B cell (primary cell): ENCODE results near the gene SLC6A16. TPM values are rescaled to one million over a fixed set of nuclear protein-coding genes. Genes with fewer than 3 reads are reported as not detected.

Experiments used
- ATAC-seq: fragments of 200-7000 bp; cut with Tn5 transposase; one replicate; pipeline ENCODE4 v1.10.0; 2021; ENCODE audit warnings: low read depth, mild to moderate bottlenecking, moderate number of reproducible peaks, moderate library complexity
- CTCF ChIA-PET: fragments of 350-600 bp; sonication (Branson Sonifier 250); formaldehyde crosslinking; loops from one replicate; lab custom pipeline; 2021; ENCODE audit warnings: antibody characterized with exemption, inconsistent platforms; lab: Charles Lee
- POLR2A ChIA-PET: fragments of 350-600 bp; sonication (Branson Sonifier 250); formaldehyde crosslinking; loops from one replicate; lab custom pipeline; 2021; ENCODE audit warnings: antibody characterized with exemption; lab: Charles Lee
- DNase-seq: peaks from one replicate; pipeline ENCODE4 v3.0.0; 2013
- H2AFZ ChIP-seq: 2 replicates; pipeline ENCODE4 v1.6.1; 2012; ENCODE audit warnings: mild to moderate bottlenecking, low read depth, low read length; ENCODE audit not compliant: insufficient read depth, poor library complexity, severe bottlenecking
- H3K27ac ChIP-seq, 2 donors: 1 replicate in 1 of 2; 2 replicates in 1 of 2; pipeline ENCODE4 v1.5.1; 2012 to 2013; ENCODE audit warnings: low read length in 2 of 2, mild to moderate bottlenecking in 2 of 2, moderate library complexity in 1 of 2
- H3K27me3 ChIP-seq, 4 experiments: fragments of 200-600 bp in 1 of 4; sonication (generic) in 1 of 4; replicated peaks in 1 of 4; 1 replicate in 2 of 4; 2 replicates in 2 of 4; pipeline versions ENCODE4 v1.6.1 to v1.7.0; 2013 to 2016; ENCODE audit warnings: low read length in 3 of 4, mild to moderate bottlenecking in 2 of 4, mixed read lengths in 1 of 4, moderate library complexity in 1 of 4; ENCODE audit not compliant: insufficient read depth in 4 of 4, control insufficient read depth in 3 of 4; ENCODE audit errors: control extremely low read depth in 1 of 4
- H3K36me3 ChIP-seq, 2 experiments: replicated peaks in 1 of 2; 1 replicate in 1 of 2; 2 replicates in 1 of 2; pipeline versions ENCODE4 v1.6.1 to v1.7.1; 2013; ENCODE audit warnings: low read length in 1 of 2; ENCODE audit not compliant: insufficient read depth in 2 of 2, control insufficient read depth in 1 of 2; ENCODE audit errors: control extremely low read depth in 1 of 2, extremely low read depth in 1 of 2
- H3K4me1 ChIP-seq, 2 donors: fragments of 200-600 bp in 1 of 2; sonication (generic) in 1 of 2; 1 replicate in 1 of 2; 2 replicates in 1 of 2; pipeline versions ENCODE4 v1.5.1 to v1.6.1; 2013 to 2017; ENCODE audit warnings: low read length in 2 of 2; ENCODE audit not compliant: control insufficient read depth in 2 of 2, insufficient read depth in 2 of 2
- H3K4me2 ChIP-seq: replicated peaks from 2 replicates; pipeline ENCODE3; 2012; ENCODE audit warnings: mild to moderate bottlenecking, low read depth, low read length; ENCODE audit not compliant: poor library complexity, severe bottlenecking
- H3K4me3 ChIP-seq, 5 experiments: fragments of 200-600 bp in 1 of 5; sonication (generic) in 1 of 5; 1 replicate in 3 of 5; 2 replicates in 2 of 5; pipeline versions ENCODE4 v1.5.1 to v1.7.0; 2011 to 2016; ENCODE audit warnings: low read length in 4 of 5, mild to moderate bottlenecking in 4 of 5, low read depth in 2 of 5, control low read depth in 1 of 5, moderate library complexity in 1 of 5; ENCODE audit not compliant: insufficient read depth in 1 of 5; ENCODE audit errors: control extremely low read depth in 1 of 5, extremely low read depth in 1 of 5
- H3K79me2 ChIP-seq: fragments of 200-600 bp; sonication (generic); one replicate; pipeline ENCODE4 v1.6.0; 2016; ENCODE audit warnings: low read length; ENCODE audit not compliant: control insufficient read depth, insufficient read depth
- H3K9ac ChIP-seq: fragments of 200-600 bp; sonication (generic); 2 replicates; pipeline ENCODE4 v1.6.1; 2017; ENCODE audit warnings: mild to moderate bottlenecking, low read length, moderate library complexity
- H3K9me3 ChIP-seq, 3 donors: one replicate each; pipeline versions ENCODE4 v1.6.1 to v1.7.1; 2013; ENCODE audit warnings: low read length in 2 of 3; ENCODE audit not compliant: control insufficient read depth in 2 of 3, insufficient read depth in 1 of 3; ENCODE audit errors: control extremely low read depth in 1 of 3
- H4K20me1 ChIP-seq: 2 replicates; pipeline ENCODE4 v1.6.0; 2012; ENCODE audit warnings: mild to moderate bottlenecking, low read length; ENCODE audit not compliant: insufficient read depth, control insufficient read depth, poor library complexity, severe bottlenecking
- H3K27ac Mint-ChIP-seq: one replicate; pipeline ENCODE4 v1.8.0; 2021; ENCODE audit warnings: mixed read lengths
- H3K27me3 Mint-ChIP-seq: one replicate; pipeline ENCODE4 v1.8.0; 2021; ENCODE audit warnings: mixed read lengths
- H3K4me1 Mint-ChIP-seq: one replicate; pipeline ENCODE4 v1.8.0; 2021; ENCODE audit warnings: mixed read lengths
- H3K4me3 Mint-ChIP-seq: one replicate; pipeline ENCODE4 v1.8.0; 2021; ENCODE audit warnings: mixed read lengths
- H3K9me3 Mint-ChIP-seq: one replicate; pipeline ENCODE4 v1.8.0; 2022; ENCODE audit warnings: mixed read lengths; ENCODE audit not compliant: insufficient read depth
- CTCF ChIP-seq: fragments of 200-600 bp; IDR thresholded peaks from one replicate; pipeline ENCODE4 v1.8.0; 2022; ENCODE audit warnings: antibody characterized with exemption, mild to moderate bottlenecking
- EZH2 ChIP-seq: IDR thresholded peaks from 2 replicates; pipeline ENCODE4 v1.6.1; 2012; ENCODE audit warnings: borderline replicate concordance, low read depth, mild to moderate bottlenecking, moderate library complexity, low read length; ENCODE audit not compliant: insufficient read depth, poor library complexity, severe bottlenecking
- intact Hi-C: fragments of 100-400 bp; cut with micrococcal nuclease; formaldehyde crosslinking; loops from one replicate; pipeline ENCODE4 v1.10.0; 2022
- polyA plus RNA-seq: library from polyadenylated mRNA; depleted of rRNA; stranded (reverse); fragments of >200 nt; gene quantifications from 2 replicates; pipeline ENCODE4 v1.2.3, GENCODE V29; 2012
- total RNA-seq, 2 donors: library from RNA; stranded (reverse); fragments of 120-200 nt in 1 of 2; gene quantifications; 1 replicate in 1 of 2; 2 replicates in 1 of 2; pipeline versions ENCODE4 v1.2.3 to v1.2.4, GENCODE V29; 2013 to 2022

SLC6A16 gene
- total and polyA plus RNA-seq, 2 donors (not counting 1 experiment from before 2014, with no cell fraction given): 22.3 to 68.4 TPM

GRCh38 chr19:49318296-49318695 is 6.7 kb downstream of the SLC6A16 start:
- H3K27me3 ChIP-seq: no peaks in the 10 kb centered on the region
- no peak for ATAC-seq
- Mint-ChIP-seq H3K27ac (no peak overlapping the region), H3K9me3 (peaks cover 7% of the 10 kb centered on the region), H3K27me3 (no peaks in the 10 kb centered on the region), H3K4me1 (peaks cover 41% of the 10 kb centered on the region), H3K4me3 (no peak overlapping the region)
- H3K36me3 ChIP-seq: peaks cover 7 to 13% of the 10 kb centered on the region in 2 experiments
- ChIA-PET CTCF (interaction anchor here (0.7 to 2.9 kb wide), 8 partner anchors 10 to 171 kb away, joined by 3 to 9 read pairs (median 3); partner anchors contain the start of gene CD37), POLR2A (interaction anchor here (0.5 to 1.0 kb wide), 6 partner anchors 10 to 133 kb away, joined by 3 to 11 read pairs (median 4); no protein-coding TSS in a partner anchor)
- H3K9me3 ChIP-seq: peaks cover 12 to 30% (median 22%) of the 10 kb centered on the region in 3 donors
- no peak overlapping the region for H3K4me2 ChIP-seq
- H3K9ac ChIP-seq: no peak overlapping the region
- DNase-seq: no peak
- no peak for TF ChIP-seq CTCF
- no peak for TF ChIP-seq EZH2
- no peaks in the 10 kb centered on the region for H4K20me1 ChIP-seq
- no peak overlapping the region for H3K27ac ChIP-seq
- peaks cover 62% of the 10 kb centered on the region for H3K79me2 ChIP-seq
- H3K4me3 ChIP-seq: no peak overlapping the region
- intact Hi-C loops: no loop called here
- H3K4me1 ChIP-seq: peaks cover 9 to 13% of the 10 kb centered on the region in 2 donors
- no peak overlapping the region for H2AFZ ChIP-seq

GRCh38 chr19:49316284-49316683 is 8.7 kb downstream of the SLC6A16 start:
- Mint-ChIP-seq H3K9me3 (peaks cover 7% of the 10 kb centered on the region), H3K4me1 (peaks cover 40% of the 10 kb centered on the region), H3K27ac (no peak overlapping the region), H3K4me3 (no peak overlapping the region), H3K27me3 (no peaks in the 10 kb centered on the region)
- Histone ChIP-seq H3K4me1 (peaks cover 5 to 13% of the 10 kb centered on the region in 2 donors), H3K27me3 (no peaks in the 10 kb centered on the region), H3K9me3 (peaks cover 7 to 21% (median 17%) of the 10 kb centered on the region in 3 donors), H3K9ac (no peak overlapping the region), H3K79me2 (peaks cover 67% of the 10 kb centered on the region), H2AFZ (no peak overlapping the region), H3K36me3 (peaks cover 7 to 13% of the 10 kb centered on the region in 2 experiments), H4K20me1 (no peaks in the 10 kb centered on the region), H3K27ac (no peak overlapping the region), H3K4me3 (no peak overlapping the region), H3K4me2 (no peak overlapping the region)
- ATAC-seq (no peak), DNase-seq (no peak)
- CTCF ChIA-PET: interaction anchor here (0.7 to 2.9 kb wide), 6 partner anchors 8 to 75 kb away, joined by 3 to 12 read pairs (median 4); partner anchors contain the start of gene SLC6A16
- intact Hi-C loops: no loop called here
- TF ChIP-seq CTCF (no peak), EZH2 (no peak)
- POLR2A ChIA-PET: interaction anchor here (0.8 to 1.2 kb wide), 2 partner anchors 19 to 53 kb away, joined by 3 to 5 read pairs; partner anchors contain the start of gene CD37
